Measurements from ENCODE around the gene ATP2B3.

ATP2B3 gene

DNA sequence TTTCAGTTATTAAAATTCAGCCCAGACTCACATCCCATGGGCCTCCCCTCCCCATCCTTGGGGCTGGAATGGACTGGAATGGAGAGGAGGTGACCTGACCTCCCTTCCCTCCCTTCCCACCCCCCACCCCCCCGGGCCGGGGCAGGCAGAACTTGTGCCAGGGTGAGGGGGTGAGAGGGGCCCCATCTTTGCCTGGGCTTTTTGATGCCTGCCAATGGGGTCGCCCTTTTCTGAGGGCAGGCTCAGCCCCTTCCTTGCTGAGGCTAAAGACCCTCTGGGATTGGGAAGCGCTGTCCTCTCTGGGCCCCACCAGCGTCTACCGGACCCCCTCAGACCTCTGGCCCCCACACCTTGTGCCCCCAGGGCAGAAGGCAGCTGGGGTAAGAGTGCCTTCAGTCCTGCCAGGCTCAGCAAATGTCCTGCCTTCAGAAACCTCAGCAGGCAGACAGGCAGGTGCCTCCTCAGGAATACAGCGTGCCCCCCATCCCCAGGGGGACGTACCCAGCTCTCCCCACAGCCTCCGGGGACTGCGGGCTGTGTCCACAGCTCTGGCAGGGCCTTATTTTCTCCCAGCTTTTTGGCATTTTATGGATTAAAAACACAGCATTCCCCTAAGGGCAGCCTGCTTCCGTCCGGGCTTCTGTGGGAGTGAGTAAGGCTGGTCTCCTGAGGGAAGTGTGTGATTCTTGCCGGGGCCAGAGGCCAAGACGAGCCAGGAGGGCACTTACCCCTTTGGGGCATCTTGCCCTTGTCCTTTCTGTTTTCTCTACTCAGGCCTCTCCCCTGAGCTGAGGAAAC, 94.1 kb downstream of the ATP2B3 start:
- no peak for DNase-seq (ENCODE audit: low read depth, low spot score)

- DNase-seq (ENCODE audit: low read depth, low spot score), result no peak
Measured at GRCh38 chrX:153612413-153612812, 95.0 kb downstream of the ATP2B3 start.

- DNase-seq (ENCODE audit: low read depth, low spot score), result no peak
Measured at GRCh38 chrX:153614818-153615217, 97.4 kb downstream of the ATP2B3 start.

GRCh38 chrX:153620576-153620975, 103.1 kb downstream of the ATP2B3 start:
- no peak for DNase-seq (ENCODE audit: low read depth, low spot score)

GRCh38 chrX:153621949-153622598, 104.6 kb downstream of the ATP2B3 start:
- DNase-seq (ENCODE audit: low read depth, low spot score), result no peak

- no peak for DNase-seq (ENCODE audit: low read depth, low spot score)
Measured at GRCh38 chrX:153622661-153623309, 105.3 kb downstream of the ATP2B3 start.

- DNase-seq (ENCODE audit: low read depth, low spot score), result no peak
Measured at GRCh38 chrX:153623310-153624029, 106.0 kb downstream of the ATP2B3 start.

DNA sequence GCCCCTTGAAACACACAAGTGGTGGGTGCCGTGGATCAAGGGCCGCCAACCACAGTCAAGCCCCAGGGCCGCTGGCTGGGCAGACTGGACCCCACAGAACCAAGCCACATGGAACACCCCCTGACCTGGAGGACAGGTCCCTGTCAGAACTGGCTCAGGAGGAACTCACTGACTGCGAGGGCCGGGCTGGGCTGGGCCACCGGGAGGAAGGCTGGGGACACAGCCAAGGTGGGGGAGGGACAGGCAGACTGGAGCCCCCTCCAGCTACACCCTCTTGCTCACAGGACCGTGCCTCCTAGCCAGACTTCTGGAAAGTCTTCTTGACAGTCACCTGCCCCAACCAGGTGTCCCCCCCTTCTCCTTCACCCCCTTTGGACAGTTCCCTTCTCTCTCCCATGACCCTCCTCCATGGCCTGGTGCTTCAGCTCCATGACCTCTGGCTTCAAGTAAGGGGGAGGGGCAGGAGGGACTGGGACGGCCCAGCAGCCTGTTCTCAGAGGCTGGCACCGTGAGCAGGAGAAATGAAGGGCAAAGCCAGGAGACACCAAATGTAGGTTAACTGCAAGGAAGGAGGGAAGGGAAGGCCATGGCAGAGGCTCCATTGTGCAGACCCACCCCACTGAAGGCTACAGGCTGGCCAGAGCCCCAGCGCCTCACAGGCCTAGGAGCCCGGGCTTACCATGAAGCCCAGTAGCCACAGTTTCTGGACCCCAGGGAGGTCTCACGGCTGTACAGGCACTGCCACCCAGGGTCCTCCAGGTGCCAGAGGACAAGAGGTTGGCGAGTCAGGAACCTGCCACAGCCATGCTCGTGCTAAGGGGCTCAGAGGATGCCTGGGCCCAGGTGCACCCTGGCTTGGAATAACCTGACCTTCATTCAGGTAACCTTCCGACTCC, 107.0 kb downstream of the ATP2B3 start:
- DNase-seq (ENCODE audit: low read depth, low spot score), result no peak

GRCh38 chrX:153625271-153626024, 108.0 kb downstream of the ATP2B3 start:
- DNase-seq (ENCODE audit: low read depth, low spot score), result no peak

DNA sequence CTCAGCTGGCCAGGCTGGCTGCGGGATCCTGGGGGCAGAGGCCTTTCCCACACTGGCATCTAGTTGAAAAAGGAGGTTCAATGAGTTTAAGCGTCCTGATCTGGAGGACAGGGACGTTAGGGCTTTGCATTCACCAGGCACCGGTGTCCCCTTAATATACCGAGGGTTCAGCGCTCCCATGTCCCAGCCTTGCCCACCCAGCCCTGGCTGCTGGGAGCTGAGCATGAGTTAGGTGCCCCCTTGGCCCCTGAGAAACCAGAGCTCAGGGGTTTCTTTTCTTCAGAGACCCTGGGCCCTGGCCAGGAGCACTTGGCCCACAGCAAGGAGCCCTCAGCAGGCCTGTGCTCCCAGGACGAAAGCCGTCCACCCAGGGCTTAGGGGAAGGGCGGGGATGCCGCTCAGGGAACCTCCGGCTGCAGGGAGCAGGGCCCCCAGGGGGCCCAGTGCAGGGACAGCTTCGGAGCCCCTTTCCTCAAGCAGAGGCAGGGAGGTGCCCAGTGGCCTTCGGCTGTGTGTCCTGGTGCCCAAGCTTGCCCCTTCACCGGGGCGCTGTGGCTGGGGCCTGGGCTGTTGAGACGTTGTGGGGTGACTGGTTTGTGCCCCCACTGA, 108.7 kb downstream of the ATP2B3 start:
- no peak for DNase-seq (ENCODE audit: low read depth, low spot score)

GRCh38 chrX:153626863-153627674, 109.6 kb downstream of the ATP2B3 start:
- DNase-seq (ENCODE audit: low read depth, low spot score), result no peak

- no peak for DNase-seq (ENCODE audit: low read depth, low spot score)
Measured at GRCh38 chrX:153627675-153628111, 110.3 kb downstream of the ATP2B3 start.

- no peak for DNase-seq (ENCODE audit: low read depth, low spot score)
Measured at GRCh38 chrX:153628129-153628528, 110.7 kb downstream of the ATP2B3 start.

DNA sequence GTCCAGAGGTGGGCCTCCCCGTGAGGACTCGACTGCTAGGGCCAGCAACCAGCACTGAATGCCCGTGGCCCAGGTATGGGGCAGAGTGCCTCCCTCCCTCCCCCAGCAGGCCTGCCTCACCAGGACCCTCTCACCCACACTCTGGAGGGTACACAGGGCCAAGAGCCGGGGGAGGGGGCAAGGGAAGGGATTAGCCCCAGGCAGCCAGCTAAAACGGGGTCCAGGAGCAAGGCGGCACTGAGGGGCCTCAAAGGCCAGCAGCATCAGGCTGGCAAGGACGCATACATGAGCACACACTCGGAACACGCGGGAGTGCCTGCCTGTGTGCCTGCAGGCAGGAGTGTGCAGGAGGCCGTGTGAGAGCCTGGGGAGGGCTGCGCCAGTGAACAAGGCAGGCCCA, 111.2 kb downstream of the ATP2B3 start:
- no peak for DNase-seq (ENCODE audit: low read depth, low spot score)

- DNase-seq (ENCODE audit: low read depth, low spot score), result no peak
Measured at GRCh38 chrX:153631346-153631745, 113.9 kb downstream of the ATP2B3 start.

DNA sequence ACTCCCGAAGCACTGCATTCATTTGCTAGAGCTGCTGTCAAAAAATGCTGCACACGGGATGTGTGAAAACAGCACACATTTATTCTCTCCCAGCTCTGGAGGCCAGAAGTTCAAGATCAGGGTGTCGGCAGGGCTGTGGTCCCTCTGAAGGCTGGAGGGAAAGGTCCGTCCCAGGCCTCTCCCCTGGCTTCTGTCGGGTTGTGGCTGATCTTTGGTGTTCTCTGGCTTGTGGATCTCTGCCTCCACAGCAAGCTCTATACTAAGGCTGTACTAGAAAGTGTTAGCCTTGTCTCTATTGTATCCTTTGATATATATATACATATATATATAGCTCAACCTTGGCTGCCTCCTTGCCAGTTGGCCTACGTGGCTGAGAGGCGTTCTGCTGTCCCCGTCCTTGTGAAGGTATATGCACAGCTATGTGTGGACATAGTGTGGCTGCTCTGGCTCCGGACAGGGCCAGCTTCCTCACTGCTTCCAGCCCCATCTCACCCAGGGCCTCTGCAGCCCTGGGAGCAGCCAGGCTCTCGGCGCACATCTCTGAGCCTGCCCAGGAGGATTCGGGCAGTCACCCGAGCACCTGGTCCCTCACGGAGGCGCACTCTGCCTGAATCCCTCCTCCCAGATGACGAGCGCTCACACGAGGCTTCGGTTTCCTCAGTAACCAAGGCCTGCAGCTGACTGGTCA, 114.6 kb downstream of the ATP2B3 start:
- DNase-seq (ENCODE audit: low read depth, low spot score), result no peak
